Measurements from ENCODE around the gene OR4A16. TPM values are rescaled to one million over a fixed set of nuclear protein-coding genes. Genes with fewer than 3 reads are reported as not detected.

OR4A16 gene
- total and polyA plus RNA-seq, 2 experiments from 2014 or later, result not detected

GRCh38 chr11:55349032-55349431 lies 6.0 kb downstream of the OR4A16 start (continued):
- no peak for TF ChIP-seq ZNF462 (CRISPR knock-in tag; IDR thresholded peaks at IDR 0.05)
- no peak for TF ChIP-seq NANOG (IDR thresholded peaks at IDR 0.05; ENCODE audit: borderline replicate concordance)
- no peak for TF ChIP-seq POLR2AphosphoS5 (IDR thresholded peaks at IDR 0.05; ENCODE audit: low read depth)

GRCh38 chr11:55357560-55358184 lies 14.7 kb downstream of the OR4A16 start:
- Mint-ChIP-seq H3K9me3 (peaks cover 100% of the 10 kb centered on the region), H3K27ac (no peak overlapping the region)

More at GRCh38 chr11:55357560-55358184, 14.7 kb downstream of the OR4A16 start:
- H3K4me1 ChIP-seq (ENCODE audit: insufficient read depth), result no peaks in the 10 kb centered on the region
- no peak overlapping the region for H3K4me3 Mint-ChIP-seq
- H3K4me1 Mint-ChIP-seq, result no peaks in the 10 kb centered on the region
- H3K4me3 ChIP-seq, result no peak overlapping the region
- TF ChIP-seq NANOG (IDR thresholded peaks at IDR 0.05; ENCODE audit: borderline replicate concordance) (no peak), CTCF (conservative IDR thresholded peaks at IDR 0.05; ENCODE audit: low read depth in 2 of 2) (peak in 1 of 2 experiments; percentile 32; a peak in 2 of 4 replicates), ETS1 (IDR thresholded peaks at IDR 0.05) (no peak)
- peaks cover 18% of the 10 kb centered on the region for H3K36me3 ChIP-seq (ENCODE audit: insufficient read depth)
- H3K27me3 Mint-ChIP-seq (ENCODE audit: insufficient read depth, low read depth, poor library complexity), result peaks cover 2% of the 10 kb centered on the region
- no peaks in the 10 kb centered on the region for H3K27me3 ChIP-seq (ENCODE audit: insufficient read depth)
- H3K9me2 ChIP-seq (ENCODE audit: insufficient read depth), result no peaks in the 10 kb centered on the region
- no peaks in the 10 kb centered on the region for H4K20me1 ChIP-seq (replicated peaks; ENCODE audit: insufficient read depth)
- no peak overlapping the region for H3K27ac ChIP-seq (ENCODE audit: low read depth)
- no peak overlapping the region for H2AFZ ChIP-seq
- no peaks in the 10 kb centered on the region for H3F3A ChIP-seq (replicated peaks; ENCODE audit: low read depth)
- H3K4me2 ChIP-seq, result no peak overlapping the region
- DNase-seq (ENCODE audit: low spot score) (peak; percentile 5), ATAC-seq (no peak)
- H3K79me2 ChIP-seq (replicated peaks; ENCODE audit: insufficient read depth), result no peaks in the 10 kb centered on the region
- peaks cover 52% of the 10 kb centered on the region; the same call in 2 of the 3 replicates for H3K36me3 Mint-ChIP-seq (ENCODE audit: low read depth)
